ENCODE measurements around the gene BRD1. TPM values are rescaled to one million over a fixed set of nuclear protein-coding genes. Genes with fewer than 3 reads are reported as not detected.

The BRD1 gene
- total and polyA plus RNA-seq, 5 donors from 2014 or later, result 2.0 to 133 (median 2.3) TPM

DNA sequence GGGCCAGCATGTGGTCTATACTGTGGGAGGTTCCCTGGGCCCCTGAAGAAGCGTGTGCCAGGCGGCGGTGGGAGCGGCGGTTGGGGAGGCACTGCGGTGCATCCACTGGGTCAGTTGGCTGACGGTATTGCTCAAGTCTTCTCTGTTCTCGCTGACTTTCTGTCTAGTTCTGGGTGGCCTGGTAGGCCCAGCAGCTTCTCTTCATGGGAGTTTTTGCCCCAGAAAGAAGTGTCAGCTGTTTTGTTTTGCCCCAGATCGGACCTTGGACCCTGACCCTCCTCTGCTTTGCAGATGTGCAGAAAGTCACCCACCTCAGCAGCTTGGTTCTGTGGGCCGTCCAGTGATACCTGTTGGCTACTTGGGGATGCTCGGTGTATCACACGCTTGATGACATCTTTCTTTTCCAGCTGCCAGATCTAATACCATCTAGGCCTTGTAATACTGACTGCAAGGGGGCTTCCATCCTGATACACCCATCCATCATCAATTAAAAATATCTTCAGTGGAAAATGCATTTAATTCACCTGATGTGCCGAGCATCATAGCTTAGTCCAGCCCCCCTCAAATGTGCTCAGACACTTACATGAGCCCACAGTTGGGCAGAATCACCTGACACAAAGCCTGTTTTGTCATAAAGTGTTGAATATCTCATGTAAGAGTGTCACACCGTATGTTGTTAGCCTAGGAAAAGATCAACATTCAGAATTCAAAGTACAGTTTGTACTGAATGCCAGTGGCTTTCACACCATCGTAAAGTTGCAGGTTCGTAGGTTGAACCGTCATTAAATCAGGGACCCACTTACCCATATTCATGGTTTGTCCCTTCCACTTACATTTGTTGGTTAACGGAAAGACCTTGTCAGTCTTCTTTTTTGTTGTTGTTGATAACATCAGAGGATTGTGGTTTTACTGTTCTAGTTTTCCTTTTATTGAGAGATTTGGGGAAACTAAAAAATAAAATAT lies 39.9 kb upstream of the BRD1 start:
- Histone ChIP-seq H3K4me1 (ENCODE audit: control insufficient read depth, insufficient read depth, low read length, poor library complexity, severe bottlenecking) (peaks cover 27% of the 10 kb centered on the region), H3K27me3 (ENCODE audit: control insufficient read depth, insufficient read depth, low read length) (no peaks in the 10 kb centered on the region), H3K9me3 (ENCODE audit: control insufficient read depth in 2 of 2, low read length in 2 of 2) (peaks cover 12% of the 10 kb centered on the region in 2 experiments), H3K27ac (ENCODE audit: insufficient read depth, low read length, poor library complexity, severe bottlenecking) (peak overlapping the region; percentile 19), H3K4me3 (ENCODE audit: low read depth, low read length) (peak overlapping the region; percentile 56), H3K36me3 (ENCODE audit: control insufficient read depth, insufficient read depth, low read length) (no peaks in the 10 kb centered on the region)
- Mint-ChIP-seq H3K4me1 (peaks cover 44 to 68% (median 54%) of the 10 kb centered on the region in 4 donors), H3K9me3 (peaks cover 0 to 24% (median 5%) of the 10 kb centered on the region in 7 donors), H3K4me3 (peak overlapping the region; percentile 42 to 75 (median 59)), H3K27me3 (peaks cover 6% of the 10 kb centered on the region), H3K36me3 (peaks cover 45% of the 10 kb centered on the region), H3K27ac (peak overlapping the region; percentile 71 to 91 (median 76))
- no peak for ATAC-seq (ENCODE audit: low read depth in 2 of 2)
- DNase-seq, result peak in 1 of 3 donors; percentile 28

GRCh38 chr22:49866646-49867045 lies 39.0 kb upstream of the BRD1 start:
- ATAC-seq (ENCODE audit: low read depth in 2 of 2) (no peak), DNase-seq (no peak)
- peaks cover 44 to 69% (median 55%) of the 10 kb centered on the region in 4 donors for H3K4me1 Mint-ChIP-seq
- peaks cover 0 to 24% (median 5%) of the 10 kb centered on the region in 7 donors for H3K9me3 Mint-ChIP-seq
- no peak overlapping the region for H3K27ac ChIP-seq (ENCODE audit: insufficient read depth, low read length, poor library complexity, severe bottlenecking)
- peaks cover 6% of the 10 kb centered on the region for H3K27me3 Mint-ChIP-seq
- peaks cover 12% of the 10 kb centered on the region in 2 experiments for H3K9me3 ChIP-seq (ENCODE audit: control insufficient read depth in 2 of 2, low read length in 2 of 2)
- peak overlapping the region in 1 of 3 donors; percentile 40 for H3K27ac Mint-ChIP-seq
- peaks cover 32% of the 10 kb centered on the region for H3K4me1 ChIP-seq (ENCODE audit: control insufficient read depth, insufficient read depth, low read length, poor library complexity, severe bottlenecking)
- H3K27me3 ChIP-seq (ENCODE audit: control insufficient read depth, insufficient read depth, low read length), result no peaks in the 10 kb centered on the region
- peaks cover 42% of the 10 kb centered on the region for H3K36me3 Mint-ChIP-seq
- H3K4me3 Mint-ChIP-seq, result peak overlapping the region; percentile 6 to 66 (median 28)
- no peak overlapping the region for H3K4me3 ChIP-seq (ENCODE audit: low read depth, low read length)
- H3K36me3 ChIP-seq (ENCODE audit: control insufficient read depth, insufficient read depth, low read length), result no peaks in the 10 kb centered on the region

GRCh38 chr22:49866134-49866533 lies 38.5 kb upstream of the BRD1 start:
- peak overlapping the region in 1 of 4 donors; percentile 22 for H3K4me3 Mint-ChIP-seq
- peaks cover 42% of the 10 kb centered on the region for H3K36me3 Mint-ChIP-seq
- Histone ChIP-seq H3K9me3 (ENCODE audit: control insufficient read depth in 2 of 2, low read length in 2 of 2) (peaks cover 12% of the 10 kb centered on the region in 2 experiments), H3K4me3 (ENCODE audit: low read depth, low read length) (no peak overlapping the region), H3K27me3 (ENCODE audit: control insufficient read depth, insufficient read depth, low read length) (no peaks in the 10 kb centered on the region), H3K27ac (ENCODE audit: insufficient read depth, low read length, poor library complexity, severe bottlenecking) (no peak overlapping the region), H3K36me3 (ENCODE audit: control insufficient read depth, insufficient read depth, low read length) (no peaks in the 10 kb centered on the region), H3K4me1 (ENCODE audit: control insufficient read depth, insufficient read depth, low read length, poor library complexity, severe bottlenecking) (peaks cover 31% of the 10 kb centered on the region)
- H3K27ac Mint-ChIP-seq, result no peak overlapping the region
- peaks cover 0 to 24% (median 5%) of the 10 kb centered on the region in 7 donors for H3K9me3 Mint-ChIP-seq
- ATAC-seq (ENCODE audit: low read depth in 2 of 2), result no peak
- peaks cover 6% of the 10 kb centered on the region for H3K27me3 Mint-ChIP-seq
- no peak for DNase-seq
- peaks cover 45 to 71% (median 56%) of the 10 kb centered on the region in 4 donors for H3K4me1 Mint-ChIP-seq

DNA sequence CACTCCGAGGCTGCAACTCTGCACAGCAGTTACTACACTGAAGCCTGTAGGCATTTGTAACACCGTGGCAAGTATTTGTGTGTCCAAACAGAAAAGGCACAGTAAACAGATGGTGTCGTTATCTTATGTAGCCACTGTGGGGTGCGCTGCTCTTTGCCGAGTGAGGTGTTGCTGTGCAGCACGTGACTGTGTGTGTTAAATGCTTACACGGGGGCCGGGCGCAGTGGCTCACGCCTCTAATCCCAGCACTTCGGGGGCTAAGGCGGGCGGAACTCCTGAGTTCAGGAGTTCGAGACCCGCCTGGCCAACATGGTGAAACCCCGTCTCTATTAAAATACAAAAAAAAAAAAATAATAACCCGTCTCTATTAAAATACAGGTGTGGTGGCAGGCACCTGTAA lies 37.5 kb upstream of the BRD1 start:
- H3K36me3 Mint-ChIP-seq, result peaks cover 37% of the 10 kb centered on the region

GRCh38 chr22:49863931-49864330 lies 36.3 kb upstream of the BRD1 start:
- H3K27ac ChIP-seq (ENCODE audit: insufficient read depth, low read length, poor library complexity, severe bottlenecking), result no peak overlapping the region
- H3K36me3 Mint-ChIP-seq, result peaks cover 32% of the 10 kb centered on the region
- H3K36me3 ChIP-seq (ENCODE audit: control insufficient read depth, insufficient read depth, low read length), result no peaks in the 10 kb centered on the region
- peaks cover 34 to 61% (median 44%) of the 10 kb centered on the region in 4 donors for H3K4me1 Mint-ChIP-seq
- H3K4me3 Mint-ChIP-seq, result peak overlapping the region in 1 of 4 donors; percentile 44
- H3K27ac Mint-ChIP-seq, result peak overlapping the region; percentile 44 to 82 (median 56)
- H3K27me3 Mint-ChIP-seq, result no peaks in the 10 kb centered on the region
- H3K9me3 ChIP-seq (ENCODE audit: control insufficient read depth in 2 of 2, low read length in 2 of 2), result peaks cover 9 to 12% of the 10 kb centered on the region in 2 experiments
- ATAC-seq (ENCODE audit: low read depth in 2 of 2), result no peak
- peaks cover 0 to 17% (median 4%) of the 10 kb centered on the region in 7 donors for H3K9me3 Mint-ChIP-seq
- no peaks in the 10 kb centered on the region for H3K27me3 ChIP-seq (ENCODE audit: control insufficient read depth, insufficient read depth, low read length)
- no peak overlapping the region for H3K4me3 ChIP-seq (ENCODE audit: low read depth, low read length)
- peaks cover 27% of the 10 kb centered on the region for H3K4me1 ChIP-seq (ENCODE audit: control insufficient read depth, insufficient read depth, low read length, poor library complexity, severe bottlenecking)
- no peak for DNase-seq

More for the DNA sequence above, 37.5 kb upstream of the BRD1 start:
- H3K27ac Mint-ChIP-seq, result no peak overlapping the region
- Histone ChIP-seq H3K27me3 (ENCODE audit: control insufficient read depth, insufficient read depth, low read length) (no peaks in the 10 kb centered on the region), H3K9me3 (ENCODE audit: control insufficient read depth in 2 of 2, low read length in 2 of 2) (peaks cover 12% of the 10 kb centered on the region in 2 experiments), H3K4me1 (ENCODE audit: control insufficient read depth, insufficient read depth, low read length, poor library complexity, severe bottlenecking) (peaks cover 22% of the 10 kb centered on the region), H3K4me3 (ENCODE audit: low read depth, low read length) (no peak overlapping the region), H3K36me3 (ENCODE audit: control insufficient read depth, insufficient read depth, low read length) (no peaks in the 10 kb centered on the region), H3K27ac (ENCODE audit: insufficient read depth, low read length, poor library complexity, severe bottlenecking) (no peak overlapping the region)
- no peak for ATAC-seq (ENCODE audit: low read depth in 2 of 2)
- H3K4me3 Mint-ChIP-seq, result no peak overlapping the region
- peaks cover under 1% of the 10 kb centered on the region for H3K27me3 Mint-ChIP-seq
- H3K9me3 Mint-ChIP-seq, result peaks cover 0 to 21% (median 4%) of the 10 kb centered on the region in 7 donors
- DNase-seq, result no peak
- peaks cover 39 to 69% (median 51%) of the 10 kb centered on the region in 4 donors for H3K4me1 Mint-ChIP-seq

DNA sequence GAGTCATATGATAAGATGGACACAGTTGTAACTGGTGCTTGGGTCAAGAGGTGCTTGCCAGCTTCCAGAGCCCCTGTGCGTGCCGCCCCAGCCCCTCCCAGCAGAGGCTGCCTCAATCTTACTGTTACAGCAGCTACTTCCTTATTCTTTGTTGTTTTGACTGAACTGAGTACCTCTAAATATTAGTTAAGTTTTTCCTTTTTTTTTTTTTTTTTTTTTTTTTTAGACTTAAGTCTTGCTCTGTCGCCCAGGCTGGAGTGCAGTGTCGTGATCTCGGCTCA lies 34.8 kb upstream of the BRD1 start:
- Histone ChIP-seq H3K4me1 (ENCODE audit: control insufficient read depth, insufficient read depth, low read length, poor library complexity, severe bottlenecking) (peaks cover 16% of the 10 kb centered on the region), H3K27me3 (ENCODE audit: control insufficient read depth, insufficient read depth, low read length) (no peaks in the 10 kb centered on the region), H3K36me3 (ENCODE audit: control insufficient read depth, insufficient read depth, low read length) (no peaks in the 10 kb centered on the region), H3K4me3 (ENCODE audit: low read depth, low read length) (no peak overlapping the region), H3K27ac (ENCODE audit: insufficient read depth, low read length, poor library complexity, severe bottlenecking) (no peak overlapping the region), H3K9me3 (ENCODE audit: control insufficient read depth in 2 of 2, low read length in 2 of 2) (peaks cover 9 to 12% of the 10 kb centered on the region in 2 experiments)
- no peak for DNase-seq
- Mint-ChIP-seq H3K27ac (peak overlapping the region in 1 of 3 donors; percentile 59), H3K36me3 (peaks cover 30% of the 10 kb centered on the region), H3K4me1 (peaks cover 25 to 58% (median 42%) of the 10 kb centered on the region in 4 donors), H3K4me3 (no peak overlapping the region), H3K27me3 (no peaks in the 10 kb centered on the region), H3K9me3 (peaks cover 0 to 14% (median 4%) of the 10 kb centered on the region in 7 donors)
- ATAC-seq (ENCODE audit: low read depth in 2 of 2), result no peak

DNA sequence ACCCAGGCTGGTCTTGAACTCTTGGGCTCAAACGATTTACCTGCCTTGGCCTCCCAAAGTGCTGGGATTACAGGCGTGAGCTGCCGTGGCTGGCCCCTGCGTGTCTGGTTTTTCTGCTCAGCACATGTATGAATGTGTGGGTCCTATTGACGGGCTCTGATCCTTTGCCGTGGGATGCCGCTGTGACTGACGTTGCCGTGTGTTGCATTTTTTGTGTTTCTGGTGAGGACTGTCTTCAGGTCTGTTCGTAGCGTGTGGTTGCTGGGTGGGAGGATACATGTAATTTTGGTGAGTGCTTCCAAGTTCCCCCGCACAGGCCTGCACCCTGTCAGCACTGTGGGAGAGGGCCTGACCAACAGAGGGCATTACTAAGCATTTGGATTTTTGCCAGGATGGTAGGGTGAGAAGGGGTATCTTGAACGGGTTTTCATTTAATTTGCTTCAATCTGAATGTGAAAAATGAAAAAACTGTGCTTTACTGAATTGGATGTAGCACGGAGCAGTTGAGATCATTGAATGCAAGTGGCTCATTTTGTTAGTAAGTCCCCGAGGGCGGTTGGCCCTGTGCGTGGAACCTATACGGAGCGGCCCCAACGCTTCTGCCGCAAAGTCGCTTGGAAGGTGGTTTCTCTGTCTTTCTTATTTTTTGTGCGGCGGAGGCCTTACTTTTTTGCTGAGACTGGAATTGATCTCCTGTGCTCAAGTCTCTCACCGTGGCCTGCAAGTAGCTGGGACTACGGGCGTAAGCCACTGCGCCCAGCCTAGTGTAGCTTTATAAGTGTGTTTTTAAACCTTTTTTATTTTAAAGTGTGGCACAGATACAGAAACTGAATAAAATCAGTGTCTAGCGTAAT lies 34.2 kb upstream of the BRD1 start:
- H3K36me3 ChIP-seq (ENCODE audit: control insufficient read depth, insufficient read depth, low read length), result no peaks in the 10 kb centered on the region

More for the DNA sequence above, 34.2 kb upstream of the BRD1 start:
- Mint-ChIP-seq H3K4me3 (no peak overlapping the region), H3K36me3 (peaks cover 24% of the 10 kb centered on the region), H3K4me1 (peaks cover 20 to 54% (median 37%) of the 10 kb centered on the region in 4 donors), H3K9me3 (peaks cover 0 to 12% (median 4%) of the 10 kb centered on the region in 7 donors), H3K27me3 (no peaks in the 10 kb centered on the region), H3K27ac (peak overlapping the region; percentile 23 to 61 (median 59))
- Histone ChIP-seq H3K4me1 (ENCODE audit: control insufficient read depth, insufficient read depth, low read length, poor library complexity, severe bottlenecking) (peaks cover 14% of the 10 kb centered on the region), H3K9me3 (ENCODE audit: control insufficient read depth in 2 of 2, low read length in 2 of 2) (peaks cover 9 to 12% of the 10 kb centered on the region in 2 experiments), H3K4me3 (ENCODE audit: low read depth, low read length) (no peak overlapping the region), H3K27me3 (ENCODE audit: control insufficient read depth, insufficient read depth, low read length) (no peaks in the 10 kb centered on the region), H3K27ac (ENCODE audit: insufficient read depth, low read length, poor library complexity, severe bottlenecking) (no peak overlapping the region)
- DNase-seq (no peak), ATAC-seq (ENCODE audit: low read depth in 2 of 2) (no peak)

Measured in CD4-positive, CD25-positive, alpha-beta regulatory T cell (primary cell).